K562 (cell line): ENCODE results near the gene MFSD11. TPM values are rescaled to one million over a fixed set of nuclear protein-coding genes. Genes with fewer than 3 reads are reported as not detected.
A peak's percentile ranks its signal among the peaks of the same experiment; 100 is the strongest.

Source experiments
- ATF3 ChIP-seq, 2 experiments: fragments of 450-650 bp in 1 of 2; sonication (generic) in 1 of 2; formaldehyde crosslinking in 1 of 2; IDR thresholded peaks in 1 of 2; conservative IDR thresholded peaks in 1 of 2; 2 replicates each; pipeline versions ENCODE4 v1.6.1 to v1.8.1; 2016 to 2023; ENCODE audit warnings: mild to moderate bottlenecking in 2 of 2, moderate library complexity in 2 of 2, inconsistent platforms in 1 of 2, missing genetic modification reagents in 1 of 2
- DPF2 ChIP-seq: fragments of 450-650 bp; IDR thresholded peaks from 2 replicates; pipeline ENCODE4 v1.6.1; 2016
- HDAC1 ChIP-seq, 2 experiments: fragments of 450-650 bp; IDR thresholded peaks; 2 replicates each; pipeline ENCODE4 v1.6.1; 2016 to 2017; ENCODE audit warnings: inconsistent platforms in 1 of 2, mild to moderate bottlenecking in 1 of 2, moderate library complexity in 1 of 2
- KDM1A ChIP-seq, 2 experiments: fragments of 450-650 bp; IDR thresholded peaks; 2 replicates each; pipeline ENCODE4 v1.6.1; 2016; ENCODE audit warnings: mild to moderate bottlenecking in 2 of 2
- MAZ ChIP-seq, 2 experiments: fragments of 450-650 bp in 1 of 2; sonication (generic) in 1 of 2; formaldehyde crosslinking; IDR thresholded peaks in 1 of 2; conservative IDR thresholded peaks in 1 of 2; 2 replicates each; pipeline versions ENCODE4 v1.4.0 to v1.5.0; 2020; ENCODE audit warnings: mild to moderate bottlenecking in 1 of 2, missing genetic modification reagents in 1 of 2
- RCOR1 ChIP-seq, 2 experiments: IDR thresholded peaks; 2 replicates each; pipeline ENCODE4 v1.6.1; 2012; ENCODE audit warnings: low read depth in 2 of 2, low read length in 2 of 2, borderline replicate concordance in 1 of 2, improper control_type of control experiment in 1 of 2
- ZNF316 ChIP-seq: fragments of 450-650 bp; IDR thresholded peaks from 2 replicates; pipeline ENCODE4 v1.6.1; 2016
- ZNF592 ChIP-seq: fragments of 450-650 bp; IDR thresholded peaks from 2 replicates; pipeline ENCODE4 v1.6.1; 2017; ENCODE audit warnings: antibody characterized with exemption, mild to moderate bottlenecking
- ZNF609 ChIP-seq: sonication (generic); formaldehyde crosslinking; IDR thresholded peaks from 2 replicates; pipeline ENCODE4 v1.8.1; 2023; ENCODE audit warnings: missing genetic modification reagents, mild to moderate bottlenecking, borderline replicate concordance
- ZNF740 ChIP-seq, 3 experiments: fragments of 200-800 bp in 1 of 3; sonication (Bioruptor generic) in 1 of 3; sonication (generic) in 1 of 3; formaldehyde crosslinking in 1 of 3; IDR thresholded peaks; 2 replicates each; pipeline versions ENCODE4 v1.6.1 to v1.8.0; 2016 to 2022; ENCODE audit warnings: mild to moderate bottlenecking in 2 of 3, missing compliant biosample characterization in 2 of 3, missing genetic modification characterization in 2 of 3, missing genetic modification reagents in 1 of 3
- polyA plus RNA-seq, 8 experiments: library from polyadenylated mRNA; depleted of rRNA in 4 of 8; stranded (reverse) in 5 of 8; unstranded in 3 of 8; fragments of >200 nt; fragmentation: Nextera tagmentation in 2 of 8; fragmentation: Illumina TruSeq in 1 of 8; extraction: Ambion mirVana in 2 of 8; extraction: Trizol in 1 of 8; gene quantifications; 2 replicates each; pipeline versions ENCODE4 v1.2.1 to v1.2.3, GENCODE V29; 2011 to 2014; ENCODE audit warnings: inconsistent platforms in 1 of 8, missing spikeins in 1 of 8
- total RNA-seq, 7 experiments: library from RNA; depleted of rRNA in 6 of 7; stranded (reverse); fragments of >200 nt in 6 of 7; fragmentation: Illumina TruSeq in 2 of 7; extraction: Trizol in 2 of 7; gene quantifications; 2 replicates each; pipeline versions ENCODE4 v1.2.1 to v1.2.3, GENCODE V29; 2011 to 2021; ENCODE audit warnings: low replicate concordance in 1 of 7

MFSD11 gene
- total and polyA plus RNA-seq, 9 of the 15 experiments (the other 6 are each of a cell fraction or from before 2014, with no cell fraction given) = 14.4 to 24.5 (median 19.9) TPM

- TF ChIP-seq ZNF592 = 0 out of 2 replicates have a peak, but pooled peaks have one; percentile 33
- TF ChIP-seq ZNF316 = peak; percentile 81
- peak; percentile 96 for TF ChIP-seq ATF3 (IDR thresholded peaks at IDR 0.05)
- no peak for TF ChIP-seq ATF3 (CRISPR knock-in tag; conservative IDR thresholded peaks at IDR 0.05)
- TF ChIP-seq HDAC1 (IDR thresholded peaks at IDR 0.05) = 0 out of 4 replicates have a peak, but pooled peaks of 1 of the 2 experiments have one; percentile 18
- peak; percentile 87 for TF ChIP-seq DPF2
- TF ChIP-seq MAZ (CRISPR knock-in tag; conservative IDR thresholded peaks at IDR 0.05 in 1 of 2, IDR thresholded peaks at IDR 0.05 in 1 of 2) = 0 out of 4 replicates have a peak, but pooled peaks of 1 of the 2 experiments have one; percentile 33
- peak; percentile 31 to 53; a peak in 3 of 4 replicates for TF ChIP-seq KDM1A (IDR thresholded peaks at IDR 0.05)
- TF ChIP-seq ZNF740 (CRISPR knock-in tag; IDR thresholded peaks at IDR 0.05) = peak; percentile 84
- TF ChIP-seq ZNF740 (tag; IDR thresholded peaks at IDR 0.05) = no peak
- 0 out of 2 replicates have a peak, but pooled peaks have one; percentile 36 for TF ChIP-seq ZNF609 (CRISPR knock-in tag)
- TF ChIP-seq RCOR1 (IDR thresholded peaks at IDR 0.05; ENCODE audit: borderline replicate concordance in 1 of 2, low read depth in 2 of 2, low read length in 2 of 2) = peak in 1 of 2 experiments; percentile 67; a peak in 2 of 4 replicates
Measured at GRCh38 chr17:76791053-76791980, 53.4 kb downstream of the MFSD11 start (continued).
